ENCODE results near the gene TP53BP2. TPM values are rescaled to one million over a fixed set of nuclear protein-coding genes. Genes with fewer than 3 reads are reported as not detected.
A peak's percentile ranks its signal among the peaks of the same experiment; 100 is the strongest.
"Not testable (repeated sequence)": the region's sequence is repeated elsewhere in the genome, so short reads cannot be mapped to it uniquely, and the experiment has no call there.

Gene TP53BP2
- 27.1 and 31.8 TPM in 2 replicates for total RNA-seq

- Histone ChIP-seq H3K4me3 (ENCODE audit: insufficient read depth, low read length) (peak within 1 kb of the TSS; percentile 74), H3K36me3 (ENCODE audit: insufficient read depth, low read length) (no peaks in the 10 kb centered on the region), H3K79me2 (ENCODE audit: insufficient read depth, low read length) (peaks cover 40% of the 10 kb centered on the region), H3K27ac (ENCODE audit: low read depth, low read length) (peak within 1 kb of the TSS; percentile 95), H3K9me3 (ENCODE audit: low read depth, low read length) (no peaks in the 10 kb centered on the region), H3K27me3 (ENCODE audit: insufficient read depth, low read length) (no peaks in the 10 kb centered on the region), H3K4me1 (ENCODE audit: insufficient read depth, low read length) (peaks cover 24% of the 10 kb centered on the region), H3K4me2 (ENCODE audit: insufficient read depth, low read length) (peak within 1 kb of the TSS; percentile 96), H2AFZ (ENCODE audit: low read length) (peak within 1 kb of the TSS; percentile 94), H4K20me1 (ENCODE audit: insufficient read depth, low read length) (peaks cover 9% of the 10 kb centered on the region)
- TF ChIP-seq CTCF (IDR thresholded peaks at IDR 0.05; ENCODE audit: extremely low read depth, low read depth, low read length) = peak; percentile 49
- DNase-seq (ENCODE audit: insufficient read length, low spot score, missing footprints) = peak; percentile 98
Measured at GRCh38 chr1:223845810-223846682, at the start of gene TP53BP2. Gene TP53BP2 (minus strand): TSS chr1:223845947. CDS start chr1:223845680, 267 bp downstream.

- not testable (repeated sequence) for H3K27ac ChIP-seq (ENCODE audit: low read depth, low read length); H3K9me3 ChIP-seq (ENCODE audit: low read depth, low read length); DNase-seq (ENCODE audit: insufficient read length, low spot score, missing footprints); H3K27me3 ChIP-seq (ENCODE audit: insufficient read depth, low read length); H3K36me3 ChIP-seq (ENCODE audit: insufficient read depth, low read length); H4K20me1 ChIP-seq (ENCODE audit: insufficient read depth, low read length); H3K4me3 ChIP-seq (ENCODE audit: insufficient read depth, low read length); H3K79me2 ChIP-seq (ENCODE audit: insufficient read depth, low read length); H2AFZ ChIP-seq (ENCODE audit: low read length); H3K4me2 ChIP-seq (ENCODE audit: insufficient read depth, low read length)
- H3K4me1 ChIP-seq (ENCODE audit: insufficient read depth, low read length) = peaks cover 14% of the 10 kb centered on the region
Measured at GRCh38 chr1:223890494-223890893, 44.7 kb upstream of the TP53BP2 start.

GRCh38 chr1:223889319-223889718 lies 43.6 kb upstream of the TP53BP2 start:
- not testable (repeated sequence) for H3K27me3 ChIP-seq (ENCODE audit: insufficient read depth, low read length); H4K20me1 ChIP-seq (ENCODE audit: insufficient read depth, low read length); H3K36me3 ChIP-seq (ENCODE audit: insufficient read depth, low read length); H3K9me3 ChIP-seq (ENCODE audit: low read depth, low read length); H3K4me3 ChIP-seq (ENCODE audit: insufficient read depth, low read length); H3K27ac ChIP-seq (ENCODE audit: low read depth, low read length); H3K79me2 ChIP-seq (ENCODE audit: insufficient read depth, low read length); H3K4me2 ChIP-seq (ENCODE audit: insufficient read depth, low read length); H2AFZ ChIP-seq (ENCODE audit: low read length); DNase-seq (ENCODE audit: insufficient read length, low spot score, missing footprints)
- peaks cover 14% of the 10 kb centered on the region for H3K4me1 ChIP-seq (ENCODE audit: insufficient read depth, low read length)

GRCh38 chr1:223887747-223888418 lies 42.1 kb upstream of the TP53BP2 start:
- H3K4me3 ChIP-seq (ENCODE audit: insufficient read depth, low read length) = peak overlapping the region; percentile 47
- peak; percentile 83 for DNase-seq (ENCODE audit: insufficient read length, low spot score, missing footprints)
- no peaks in the 10 kb centered on the region for H3K27me3 ChIP-seq (ENCODE audit: insufficient read depth, low read length)
- H3K79me2 ChIP-seq (ENCODE audit: insufficient read depth, low read length) = no peaks in the 10 kb centered on the region
- peak overlapping the region; percentile 62 for H2AFZ ChIP-seq (ENCODE audit: low read length)
- peak overlapping the region; percentile 77 for H3K4me2 ChIP-seq (ENCODE audit: insufficient read depth, low read length)
- no peak for TF ChIP-seq CTCF (IDR thresholded peaks at IDR 0.05; ENCODE audit: extremely low read depth, low read depth, low read length)
- H3K4me1 ChIP-seq (ENCODE audit: insufficient read depth, low read length) = peaks cover 14% of the 10 kb centered on the region
- no peaks in the 10 kb centered on the region for H4K20me1 ChIP-seq (ENCODE audit: insufficient read depth, low read length)
- no peaks in the 10 kb centered on the region for H3K36me3 ChIP-seq (ENCODE audit: insufficient read depth, low read length)
- peak overlapping the region; percentile 84 for H3K27ac ChIP-seq (ENCODE audit: low read depth, low read length)
- H3K9me3 ChIP-seq (ENCODE audit: low read depth, low read length) = no peaks in the 10 kb centered on the region
